HG03175 (cell line): ENCODE results near the gene MRPS22.
"Not testable (repeated sequence)": the region's sequence is repeated elsewhere in the genome, so short reads cannot be mapped to it uniquely, and the experiment has no call there.

Experiments used
- ATAC-seq: cut with Tn5 transposase; IDR thresholded peaks from one replicate; pipeline ENCODE4 v1.9.1; 2021; ENCODE audit warnings: mild to moderate bottlenecking, moderate library complexity; ENCODE audit not compliant: unreplicated experiment

The MRPS22 gene

DNA sequence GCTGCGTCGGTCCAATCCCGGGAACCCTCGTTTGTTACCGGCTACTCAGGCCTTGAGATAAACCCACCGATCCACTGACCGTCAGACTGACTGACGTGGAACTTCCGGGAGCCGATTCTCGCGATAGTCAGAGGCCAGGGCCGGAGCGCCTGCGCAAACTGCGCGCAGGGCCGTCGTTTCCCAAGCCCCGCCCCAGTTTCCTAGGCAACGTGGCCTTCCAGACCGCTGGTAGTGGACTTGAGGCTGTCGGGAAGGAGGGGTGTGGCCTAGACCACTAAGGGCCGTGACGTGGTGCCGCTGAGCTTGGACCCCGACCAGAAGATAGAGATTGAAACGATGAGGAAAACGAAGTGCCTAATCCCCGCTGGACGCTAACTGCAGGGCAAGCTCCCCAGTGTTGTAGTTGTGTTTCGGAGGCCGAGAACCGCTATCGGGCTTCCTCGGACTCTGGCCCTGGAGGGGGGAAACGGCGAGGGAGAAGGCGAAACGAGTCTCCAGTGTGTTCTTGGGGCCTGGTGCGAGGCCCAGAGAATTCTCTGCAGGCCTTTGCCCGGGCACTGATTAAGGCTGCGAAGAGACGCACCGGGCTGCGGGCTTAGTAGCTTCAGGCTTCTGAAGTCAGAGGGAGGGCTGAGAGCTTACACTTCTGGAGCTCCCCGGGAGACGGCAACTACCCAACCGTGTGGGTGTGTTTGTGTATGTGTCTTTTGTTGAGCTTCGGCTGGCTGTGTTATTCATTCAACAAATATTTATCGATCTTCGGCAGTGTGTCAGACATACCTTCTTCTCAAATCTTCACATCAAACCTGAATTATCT lies 45.9 kb downstream of the MRPS22 start, which contains the start of gene COPB2:
Gene COPB2 (minus strand): TSS at position 96 of the 817 bp plus-strand sequence. CDS start 97 bp downstream, outside the sequence.
- peak; percentile 98 for ATAC-seq

DNA sequence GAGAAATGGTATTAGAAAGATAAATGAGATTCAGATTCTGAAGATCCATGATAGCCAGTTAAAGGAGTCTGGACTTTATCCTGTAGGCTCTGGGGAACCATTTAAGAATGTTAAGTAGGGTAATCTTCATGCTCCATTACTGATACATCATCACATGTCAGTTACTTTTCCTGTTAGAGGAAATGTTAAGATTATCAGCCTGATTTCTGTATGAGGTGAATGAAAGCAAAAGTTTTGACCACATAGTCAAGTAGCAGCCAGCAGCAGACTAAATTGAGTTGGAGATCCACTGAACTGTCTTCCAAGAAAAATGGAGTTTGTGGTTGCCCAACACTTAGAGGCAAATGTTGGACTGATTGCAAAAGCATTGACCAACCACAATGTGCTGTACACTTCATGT lies 50.3 kb downstream of the MRPS22 start:
- no peak for ATAC-seq

DNA sequence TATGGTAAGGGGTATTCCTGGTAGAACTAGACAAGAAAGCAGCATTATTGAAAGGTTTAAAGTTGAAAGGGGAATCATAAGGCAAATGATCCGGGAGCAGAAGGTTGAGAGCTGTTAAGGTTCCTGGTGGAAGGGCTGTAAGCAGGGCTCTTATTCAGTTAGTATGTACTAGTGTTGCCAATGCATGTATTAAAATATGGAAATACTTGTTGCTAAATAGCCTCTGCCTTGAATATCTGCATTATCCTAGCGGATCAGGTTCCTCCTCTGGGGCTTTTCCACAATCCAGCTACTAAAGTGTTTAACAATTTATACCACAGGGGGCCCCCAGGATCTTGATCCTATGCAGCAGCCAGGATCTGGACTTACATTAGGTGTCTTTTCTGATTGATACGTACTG lies 52.9 kb downstream of the MRPS22 start:
- ATAC-seq = no peak

DNA sequence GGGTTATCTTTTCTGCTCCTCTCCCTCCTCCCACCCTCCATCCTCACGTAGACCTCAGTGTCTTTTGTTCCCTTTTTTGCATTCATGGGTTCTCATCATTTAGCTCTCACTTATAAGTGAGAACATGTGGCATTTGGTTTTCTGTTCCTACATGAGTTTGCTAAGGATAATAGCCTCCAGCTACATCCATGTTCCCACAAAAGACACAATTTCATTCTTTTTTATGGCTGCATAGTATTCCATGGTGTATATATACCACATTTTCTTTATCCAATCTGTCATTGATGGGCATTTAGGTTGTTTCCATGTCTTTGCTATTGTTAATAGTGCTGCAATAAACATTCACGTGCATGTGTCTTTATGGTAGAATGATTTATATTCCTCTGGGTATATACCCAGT lies 57.3 kb downstream of the MRPS22 start:
- ATAC-seq = not testable (repeated sequence)
